ENCODE results near the gene RCBTB1.

DNA sequence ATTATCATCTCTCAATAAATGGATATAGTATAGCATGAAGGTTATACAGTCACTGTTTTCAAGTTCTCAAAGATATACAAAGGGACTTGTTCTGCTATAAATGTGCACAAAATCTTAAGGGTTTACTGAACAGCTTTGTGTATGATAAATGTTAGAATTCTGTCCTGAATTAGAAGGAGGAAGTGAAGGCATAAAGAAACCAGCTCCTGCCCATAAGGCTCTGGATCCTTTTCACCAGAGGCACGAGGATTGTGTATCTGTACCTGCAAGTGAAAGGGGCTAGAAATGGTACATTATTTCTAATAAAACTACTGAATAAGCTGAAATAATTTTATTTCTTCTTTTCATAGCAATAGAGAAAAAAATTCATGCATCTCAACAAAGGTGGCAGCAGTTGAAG is 57.2 kb downstream of the RCBTB1 start:
- TF ChIP-seq POLR2A (IDR thresholded peaks at IDR 0.05) = no peak
- TF ChIP-seq, protein P1, sequence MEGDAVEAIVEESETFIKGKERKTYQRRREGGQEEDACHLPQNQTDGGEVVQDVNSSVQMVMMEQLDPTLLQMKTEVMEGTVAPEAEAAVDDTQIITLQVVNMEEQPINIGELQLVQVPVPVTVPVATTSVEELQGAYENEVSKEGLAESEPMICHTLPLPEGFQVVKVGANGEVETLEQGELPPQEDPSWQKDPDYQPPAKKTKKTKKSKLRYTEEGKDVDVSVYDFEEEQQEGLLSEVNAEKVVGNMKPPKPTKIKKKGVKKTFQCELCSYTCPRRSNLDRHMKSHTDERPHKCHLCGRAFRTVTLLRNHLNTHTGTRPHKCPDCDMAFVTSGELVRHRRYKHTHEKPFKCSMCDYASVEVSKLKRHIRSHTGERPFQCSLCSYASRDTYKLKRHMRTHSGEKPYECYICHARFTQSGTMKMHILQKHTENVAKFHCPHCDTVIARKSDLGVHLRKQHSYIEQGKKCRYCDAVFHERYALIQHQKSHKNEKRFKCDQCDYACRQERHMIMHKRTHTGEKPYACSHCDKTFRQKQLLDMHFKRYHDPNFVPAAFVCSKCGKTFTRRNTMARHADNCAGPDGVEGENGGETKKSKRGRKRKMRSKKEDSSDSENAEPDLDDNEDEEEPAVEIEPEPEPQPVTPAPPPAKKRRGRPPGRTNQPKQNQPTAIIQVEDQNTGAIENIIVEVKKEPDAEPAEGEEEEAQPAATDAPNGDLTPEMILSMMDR (IDR thresholded peaks at IDR 0.05) = no peak
